ENCODE data around the gene RFX7. TPM values are rescaled to one million over a fixed set of nuclear protein-coding genes. Genes with fewer than 3 reads are reported as not detected.
A peak's percentile ranks its signal among the peaks of the same experiment; 100 is the strongest.

The RFX7 gene
- total RNA-seq, 1 donor from 2014 or later: 10.1 TPM

- DNase-seq: no peak
Measured at GRCh38 chr15:56126409-56126808, 117.3 kb downstream of the RFX7 start.

GRCh38 chr15:56124391-56124790 lies 119.3 kb downstream of the RFX7 start:
- DNase-seq: no peak

DNA sequence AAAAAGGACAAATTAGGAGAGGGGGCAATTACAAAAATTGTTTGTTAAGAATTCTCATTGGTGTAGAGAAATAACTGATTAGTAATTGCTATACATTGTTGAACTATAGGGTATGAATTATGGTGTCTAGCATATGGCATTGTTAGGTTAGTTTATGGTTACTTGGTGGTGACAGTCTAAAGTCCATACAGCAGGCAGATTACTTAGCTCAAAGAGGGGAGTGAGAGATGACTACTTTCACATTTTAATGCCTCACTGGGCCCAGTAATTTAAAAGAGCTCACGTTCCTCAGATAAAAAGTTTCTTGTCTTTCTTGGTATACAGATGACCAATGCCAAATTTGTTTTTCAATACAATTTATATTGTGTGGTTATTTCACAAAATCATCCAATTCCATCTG lies 137.8 kb downstream of the RFX7 start:
- DNase-seq: no peak

DNA sequence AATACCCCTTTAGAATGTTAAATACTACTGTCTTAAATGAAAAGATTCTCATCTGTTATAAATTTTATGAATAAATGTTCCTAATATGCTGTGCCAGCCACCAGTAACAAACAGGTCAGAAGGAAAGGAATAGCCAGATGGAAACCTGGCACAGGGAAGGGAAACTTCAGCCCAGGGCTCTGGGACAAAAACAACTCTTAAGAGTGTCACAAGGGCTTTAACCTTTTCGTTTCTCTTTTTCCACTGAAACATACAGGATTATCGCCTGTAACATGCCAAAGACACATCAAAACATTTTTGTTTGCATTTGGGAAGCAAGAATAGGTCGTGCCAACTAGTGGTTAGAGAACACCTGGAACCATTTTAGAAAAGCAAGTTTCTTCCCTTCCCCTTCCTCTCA lies 141.2 kb downstream of the RFX7 start:
- no peak for DNase-seq

GRCh38 chr15:56099311-56099710 lies 144.4 kb downstream of the RFX7 start:
- DNase-seq: no peak

GRCh38 chr15:56098195-56098863 lies 145.3 kb downstream of the RFX7 start:
- no peak for DNase-seq

- DNase-seq: no peak
Measured at GRCh38 chr15:56095406-56095805, 148.3 kb downstream of the RFX7 start.

GRCh38 chr15:56094171-56094570 lies 149.5 kb downstream of the RFX7 start:
- DNase-seq: no peak

- DNase-seq: no peak
Measured at GRCh38 chr15:56088389-56088788, 155.3 kb downstream of the RFX7 start.

- no peak for DNase-seq
Measured at GRCh38 chr15:56086566-56086965, 157.1 kb downstream of the RFX7 start.

DNA sequence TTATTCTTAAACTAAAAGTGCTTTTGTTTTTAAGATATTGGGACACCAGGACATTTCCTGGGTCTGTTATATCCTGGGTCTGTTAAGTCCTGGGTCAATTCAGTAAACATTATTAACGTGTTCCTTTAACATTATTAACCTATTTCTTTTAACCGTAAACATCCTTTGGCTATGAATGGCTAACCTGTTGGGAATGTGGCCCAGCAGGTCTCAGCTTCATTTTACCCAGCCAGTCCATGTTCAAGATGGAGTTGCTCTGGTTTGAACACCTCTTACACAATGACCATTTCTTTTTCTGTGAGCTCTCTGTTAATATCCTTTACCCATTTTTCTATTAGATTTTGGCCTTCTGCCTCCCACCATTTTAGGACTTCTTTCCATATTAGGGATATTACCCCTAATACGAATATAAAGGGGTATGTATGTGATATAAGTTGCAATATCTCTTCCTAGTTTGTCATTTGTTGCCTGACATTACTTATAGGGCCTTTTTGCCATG lies 161.4 kb downstream of the RFX7 start:
- DNase-seq: no peak

- no peak for DNase-seq
Measured at GRCh38 chr15:56077081-56077480, 166.6 kb downstream of the RFX7 start.

DNA sequence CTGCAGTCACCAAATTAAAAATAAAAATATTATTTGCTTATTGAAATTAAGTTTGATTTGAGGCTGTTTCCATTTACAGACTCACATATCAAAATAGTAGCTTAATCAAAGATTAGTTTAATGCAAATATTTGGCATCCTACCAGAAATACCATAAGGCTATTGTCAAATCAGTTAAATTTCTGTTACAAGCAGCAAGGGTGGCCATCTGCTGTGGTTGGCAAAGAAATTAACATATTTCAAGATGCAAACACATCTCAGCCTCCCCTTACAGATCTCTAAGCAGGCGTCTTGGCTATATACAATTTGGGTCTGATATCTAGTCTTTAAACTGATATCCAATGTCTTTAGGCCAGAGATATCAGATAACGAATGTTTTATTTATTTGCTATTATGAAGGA lies 167.0 kb downstream of the RFX7 start:
- no peak for DNase-seq

DNA sequence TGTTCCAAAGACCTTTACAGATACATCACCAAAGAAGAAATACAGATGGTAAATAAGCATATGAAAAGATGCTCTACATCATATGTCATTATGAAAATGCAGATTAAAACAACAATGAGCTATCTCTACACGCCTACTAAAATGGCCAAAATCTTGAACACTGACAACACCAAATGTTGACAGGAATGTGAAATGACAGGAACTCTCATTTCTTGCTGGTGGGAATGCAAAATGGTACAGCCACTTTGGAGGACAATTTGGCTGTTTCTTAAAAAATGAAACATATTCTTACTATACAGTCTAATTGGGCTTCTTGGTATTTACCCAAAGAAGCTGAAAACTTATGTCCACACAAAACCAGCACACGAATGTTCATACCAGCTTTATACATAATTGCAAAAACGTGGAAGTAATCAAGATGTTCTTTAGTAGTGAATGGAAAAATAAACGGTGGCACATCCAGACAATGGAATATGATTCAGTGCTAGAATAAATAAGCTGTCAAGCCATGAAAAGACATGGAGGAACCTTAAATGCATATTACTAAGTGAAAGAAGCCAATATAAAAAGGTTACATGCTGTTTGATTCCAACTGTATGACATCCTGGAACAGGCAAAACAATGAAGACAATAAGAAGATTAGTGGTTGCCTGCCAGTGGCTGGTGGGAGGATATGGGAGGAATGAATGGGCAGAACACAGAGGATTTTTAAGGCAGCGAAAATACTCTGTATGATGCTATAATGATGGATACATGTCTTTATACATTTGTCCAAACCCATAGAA lies 169.0 kb downstream of the RFX7 start:
- no peak for DNase-seq

DNA sequence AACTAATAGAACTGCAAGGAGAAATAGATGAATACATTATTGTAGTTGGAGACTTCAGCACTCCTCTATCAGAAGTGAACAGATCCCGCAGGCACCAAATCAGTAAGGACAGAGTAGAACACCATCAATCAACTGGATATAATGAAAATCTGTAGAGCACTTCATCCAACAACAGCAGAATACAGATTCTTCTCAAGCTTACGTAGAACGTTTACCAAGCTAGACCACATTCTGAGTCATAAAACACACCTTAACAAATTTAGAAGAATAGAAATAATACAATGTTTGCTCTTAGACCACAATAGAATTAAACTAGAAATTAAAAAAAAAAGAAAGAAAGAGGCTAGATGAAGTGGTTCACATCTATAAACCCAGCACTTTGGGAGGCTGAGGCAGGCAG lies 179.5 kb downstream of the RFX7 start:
- no peak for DNase-seq

DNA sequence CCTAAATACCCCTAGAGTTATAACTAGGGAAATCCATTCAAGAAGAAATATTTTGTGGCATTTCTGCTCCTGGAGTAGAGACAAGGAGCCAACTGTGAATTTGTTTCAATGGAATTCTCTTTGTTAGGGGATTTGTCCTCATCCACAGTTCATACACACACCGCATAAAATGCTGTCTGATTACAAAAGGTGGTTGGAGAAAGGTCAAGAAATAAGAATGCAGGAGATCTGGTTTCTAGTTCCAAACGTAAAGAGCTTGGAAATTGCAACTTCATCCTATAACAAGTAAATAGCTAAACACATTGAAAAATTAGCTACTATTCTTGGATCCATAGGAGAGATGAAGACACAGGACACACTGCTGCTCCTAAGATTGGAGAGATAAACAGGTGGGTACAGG lies 184.0 kb downstream of the RFX7 start:
- DNase-seq: no peak

GRCh38 chr15:56058986-56059385 lies 184.7 kb downstream of the RFX7 start:
- DNase-seq: no peak

- DNase-seq: no peak
Measured at GRCh38 chr15:56056626-56057025, 187.1 kb downstream of the RFX7 start.

- no peak for DNase-seq
Measured at GRCh38 chr15:56053046-56053400, 190.7 kb downstream of the RFX7 start.

- DNase-seq: peak; percentile 8
Measured at GRCh38 chr15:56052395-56053045, 191.2 kb downstream of the RFX7 start.

GRCh38 chr15:56051676-56052075 lies 192.0 kb downstream of the RFX7 start:
- no peak for DNase-seq

- DNase-seq: no peak
Measured at GRCh38 chr15:56049577-56049976, 194.1 kb downstream of the RFX7 start.

GRCh38 chr15:56047354-56047753 lies 196.3 kb downstream of the RFX7 start:
- no peak for DNase-seq
